CD4-positive, alpha-beta T cell treated with Interleukin-6 at 100 ng/mL for 8 hours (primary cell): ENCODE data around the gene CACNA1B.

Experiments used
- DNase-seq: peaks from one replicate; pipeline ENCODE4 v3.0.0-alpha.2; 2020; ENCODE audit warnings: mixed read lengths, low spot score

The CACNA1B gene

DNA sequence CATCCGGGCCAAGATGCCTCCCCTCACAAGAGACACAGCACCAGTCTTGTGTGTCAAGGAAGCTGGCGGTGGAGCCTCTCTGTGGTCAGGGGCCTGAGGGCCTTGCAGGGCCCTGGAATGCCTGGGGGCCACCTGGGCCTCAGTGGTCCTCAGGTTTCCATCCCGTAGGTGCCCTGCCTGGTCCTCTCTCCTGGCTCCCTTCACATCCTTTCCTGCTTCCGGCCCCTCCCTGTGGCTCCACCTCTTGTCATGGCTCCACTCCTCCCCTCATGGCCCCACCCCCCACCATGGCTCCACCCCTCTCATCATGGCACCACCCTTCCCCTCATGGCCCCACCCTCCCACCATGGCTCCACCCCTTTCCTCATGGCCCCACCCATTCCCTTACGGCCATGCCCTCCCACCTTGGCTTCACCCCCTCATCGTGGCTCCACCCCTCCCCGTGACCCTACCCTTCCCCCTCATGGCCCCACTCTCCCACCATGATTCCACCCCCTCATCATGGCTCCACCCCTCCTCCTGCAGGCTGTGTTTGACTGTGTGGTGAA lies 175.8 kb downstream of the CACNA1B start:
- no peak for DNase-seq

DNA sequence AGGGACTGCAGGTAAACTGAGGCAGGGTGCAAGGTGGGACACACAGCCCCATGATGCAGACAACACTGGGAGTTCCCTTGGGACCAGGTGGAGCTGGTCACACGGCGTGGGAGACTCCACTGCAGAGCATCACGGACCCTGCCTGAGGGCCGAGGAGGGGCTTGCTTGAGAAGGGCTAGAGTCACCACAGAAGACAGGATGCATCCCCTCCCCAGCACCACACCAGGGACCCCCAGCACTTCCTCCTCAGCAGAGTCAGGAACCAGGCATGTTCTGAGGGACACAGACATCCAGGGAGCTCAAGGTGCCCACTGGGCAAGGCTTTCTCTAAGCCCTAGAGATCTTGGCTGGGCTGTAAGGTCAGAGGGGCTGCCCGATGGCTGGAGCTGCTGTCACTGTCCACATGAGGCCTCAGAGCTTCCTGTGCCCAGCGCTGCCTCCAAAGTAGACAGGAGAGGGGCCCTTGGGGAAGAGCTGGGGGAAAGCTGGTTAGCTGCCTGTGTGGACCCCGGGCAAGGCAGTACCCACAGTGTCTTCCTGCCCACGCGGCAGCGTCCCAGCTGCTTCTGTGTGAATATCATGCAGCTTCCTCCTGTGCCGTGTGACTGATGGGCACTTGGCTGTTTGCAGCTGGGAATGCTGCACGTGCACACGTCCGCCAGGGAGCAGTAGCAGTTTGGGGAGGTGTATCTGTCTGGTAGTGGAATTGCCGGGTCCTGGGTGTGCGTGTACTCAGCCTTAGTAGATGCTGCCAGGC lies 176.6 kb downstream of the CACNA1B start:
- no peak for DNase-seq

DNA sequence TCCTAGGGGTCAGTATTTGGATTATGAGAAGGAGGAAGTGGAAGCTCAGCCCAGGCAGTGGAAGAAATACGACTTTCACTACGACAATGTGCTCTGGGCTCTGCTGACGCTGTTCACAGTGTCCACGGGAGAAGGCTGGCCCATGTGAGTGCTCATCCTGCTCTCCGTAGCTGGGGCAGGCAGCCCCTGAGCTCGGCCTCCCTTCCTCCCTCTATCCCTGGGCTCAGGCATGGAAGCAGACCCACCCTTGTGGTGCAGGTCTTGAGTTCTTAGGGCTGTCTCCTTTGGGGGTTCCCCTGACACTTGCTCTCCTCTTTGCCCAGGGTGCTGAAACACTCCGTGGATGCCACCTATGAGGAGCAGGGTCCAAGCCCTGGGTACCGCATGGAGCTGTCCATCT lies 180.1 kb downstream of the CACNA1B start:
- no peak for DNase-seq

DNA sequence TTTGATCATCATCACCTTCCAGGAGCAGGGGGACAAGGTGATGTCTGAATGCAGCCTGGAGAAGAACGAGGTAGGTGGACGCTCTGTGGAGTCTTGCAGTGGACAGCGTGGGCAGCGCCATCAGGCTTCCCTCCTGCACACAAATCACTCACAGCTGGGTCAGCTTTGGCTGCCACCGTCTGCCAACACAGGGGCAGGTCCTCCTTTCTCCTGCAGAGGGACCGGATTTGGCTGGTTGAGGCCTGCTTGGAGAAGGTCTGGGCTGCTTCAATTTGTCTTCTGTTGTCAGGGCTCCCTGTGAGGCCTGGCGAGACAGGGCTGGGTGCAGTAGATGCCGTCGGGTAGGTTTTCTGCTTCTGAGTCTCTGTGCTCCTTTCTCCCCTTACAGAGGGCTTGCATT lies 180.6 kb downstream of the CACNA1B start:
- no peak for DNase-seq

DNA sequence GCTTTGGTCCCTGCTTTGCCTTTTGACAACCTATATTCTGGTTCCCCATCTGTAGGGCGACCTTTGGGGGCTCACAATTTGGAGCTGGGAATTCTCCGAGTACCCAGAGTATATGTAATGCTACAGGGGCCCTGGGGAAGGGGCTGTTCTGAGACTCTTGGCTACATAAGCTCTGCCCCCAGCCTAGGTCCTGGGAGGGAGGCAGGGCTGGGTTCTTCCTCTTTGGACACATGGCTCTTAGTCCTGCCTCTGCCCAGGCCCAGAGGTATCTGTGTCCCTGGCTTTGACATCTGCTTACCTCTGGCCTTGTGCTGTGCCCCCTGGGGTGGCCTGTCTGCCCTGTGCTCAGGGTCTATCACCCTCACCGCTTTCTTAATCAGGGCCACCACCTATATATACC lies 181.6 kb downstream of the CACNA1B start:
- no peak for DNase-seq

DNA sequence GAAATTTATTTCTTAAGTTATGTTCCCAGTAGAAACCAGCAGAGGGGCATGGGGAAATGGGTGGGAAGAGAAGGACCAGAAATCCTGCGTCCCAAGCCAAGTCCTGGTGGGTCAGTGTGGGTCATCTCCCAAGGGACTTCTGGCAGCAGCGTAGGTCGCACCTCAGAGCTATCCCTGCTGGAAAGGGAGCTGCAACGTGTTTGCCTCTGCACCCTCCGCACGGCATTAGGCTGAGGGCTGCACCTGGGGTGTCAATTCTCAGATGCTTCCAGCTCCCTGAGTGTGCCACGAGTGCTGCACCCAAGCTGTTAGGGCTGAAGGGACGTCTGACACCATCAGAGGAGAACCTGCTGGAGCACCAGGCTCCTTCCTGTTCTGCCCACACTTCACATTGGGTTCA lies 182.8 kb downstream of the CACNA1B start:
- no peak for DNase-seq

DNA sequence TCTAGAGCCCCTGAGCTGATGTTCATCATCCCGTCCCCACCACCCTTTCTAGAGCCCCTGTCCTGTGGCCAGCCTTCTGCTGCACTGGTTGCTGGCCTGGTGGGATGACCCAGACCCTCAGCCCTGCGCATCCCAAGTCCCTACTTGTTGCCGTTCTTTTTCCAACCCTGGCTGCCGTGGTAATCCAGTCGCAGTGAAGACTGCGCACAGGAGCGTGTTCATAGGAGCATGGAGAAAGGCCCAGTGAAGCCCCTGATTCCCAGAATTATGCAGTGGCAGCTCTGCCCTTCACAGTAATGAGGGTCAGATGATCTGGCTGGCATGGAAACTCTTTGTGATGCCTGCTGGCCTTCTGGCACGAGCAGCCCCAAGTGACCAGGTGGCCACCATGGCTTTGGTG lies 183.3 kb downstream of the CACNA1B start:
- no peak for DNase-seq

DNA sequence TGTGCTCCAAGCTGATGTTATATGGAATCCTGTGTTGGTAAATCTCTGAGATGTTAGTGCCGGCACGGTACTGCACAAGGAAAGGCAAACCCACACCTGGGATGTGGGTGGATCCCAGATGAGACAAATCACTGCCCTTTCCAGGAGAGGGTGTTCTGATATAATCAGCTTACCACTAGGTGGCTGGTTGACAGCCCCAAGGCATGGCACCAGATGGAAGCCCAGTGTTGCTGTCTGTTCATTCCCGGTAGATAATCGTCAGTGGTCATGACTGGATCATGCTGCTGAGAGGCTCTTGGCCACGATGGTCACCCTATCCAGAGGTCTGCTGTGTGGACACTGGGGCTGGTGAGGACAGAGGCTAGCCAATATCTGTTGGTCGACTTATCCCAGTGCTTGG lies 184.0 kb downstream of the CACNA1B start:
- DNase-seq: no peak

DNA sequence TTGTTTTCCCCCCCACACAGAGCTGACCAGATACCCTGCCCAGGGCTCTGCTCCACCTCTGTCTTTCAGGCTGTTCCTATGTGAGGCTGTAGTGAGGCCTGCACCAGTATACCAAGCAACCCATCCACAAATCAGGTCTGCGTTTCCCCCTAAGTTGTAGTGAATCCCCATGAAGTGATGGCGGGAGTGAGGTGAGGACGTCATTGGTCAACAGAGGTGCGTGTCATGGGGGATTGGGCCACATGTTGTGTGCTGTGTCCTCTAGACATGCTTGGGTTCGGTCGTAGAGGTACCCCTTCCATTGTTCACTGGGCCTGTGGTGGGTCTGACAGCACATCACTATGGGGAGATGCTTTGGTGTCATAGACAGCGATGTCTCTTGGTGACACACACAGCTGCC lies 184.6 kb downstream of the CACNA1B start:
- DNase-seq: no peak

DNA sequence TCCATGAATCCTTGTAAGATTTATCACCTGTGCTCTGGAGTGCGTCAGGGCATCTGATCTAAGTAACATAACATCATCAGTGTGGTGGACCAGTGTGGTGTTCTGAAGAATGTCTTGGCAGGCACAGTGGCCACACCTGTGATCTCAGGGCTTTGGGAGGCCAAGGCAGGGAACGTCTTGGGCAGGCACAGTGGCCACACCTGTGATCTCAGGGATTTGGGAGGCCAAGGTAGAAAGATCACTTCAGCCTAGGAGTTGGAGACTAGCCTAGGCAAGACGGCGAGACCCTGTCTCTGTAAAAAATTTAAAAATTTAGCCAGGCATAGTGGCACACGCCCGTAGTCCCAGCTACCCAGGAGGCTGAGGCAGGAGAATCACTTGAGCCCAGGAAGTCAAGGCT lies 185.5 kb downstream of the CACNA1B start:
- DNase-seq: no peak

DNA sequence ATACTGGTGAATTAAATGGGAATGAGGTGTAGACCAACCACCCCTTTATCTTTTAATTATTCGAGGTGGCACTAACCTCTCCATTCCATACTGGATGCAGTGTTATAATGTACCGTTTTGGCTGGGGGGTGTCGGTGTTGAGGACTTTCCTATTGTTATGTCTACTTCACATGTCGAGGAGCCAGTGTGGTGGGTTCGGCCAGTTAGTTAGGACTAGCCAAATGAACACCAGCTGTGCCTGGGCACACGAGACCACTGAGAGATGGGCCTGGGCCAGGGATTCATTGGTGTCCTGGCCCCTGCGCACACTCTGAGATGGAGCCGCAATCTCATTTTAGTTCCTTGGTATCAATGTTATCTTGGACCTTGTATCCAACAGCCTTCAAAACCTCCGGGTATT lies 186.2 kb downstream of the CACNA1B start:
- no peak for DNase-seq

DNA sequence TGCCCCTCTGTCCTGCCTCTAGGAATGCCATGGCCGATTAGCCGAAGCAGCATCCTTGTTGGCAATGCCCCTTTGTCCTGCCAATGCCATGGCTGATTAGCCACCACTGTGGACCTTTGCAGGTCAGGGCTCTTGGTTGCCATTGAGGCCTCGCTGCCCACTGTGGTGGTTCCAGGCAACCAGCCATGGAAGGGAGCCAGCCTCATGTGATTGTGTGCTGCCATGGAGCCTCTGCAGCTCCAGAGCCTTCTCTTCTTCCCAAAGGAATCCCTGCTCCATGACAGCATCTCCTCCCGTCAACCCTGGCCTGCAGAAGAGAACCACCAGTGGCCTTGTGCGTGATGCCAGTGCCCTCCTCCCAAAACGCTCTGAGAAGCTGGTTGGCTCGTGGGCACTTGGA lies 187.0 kb downstream of the CACNA1B start:
- no peak for DNase-seq

DNA sequence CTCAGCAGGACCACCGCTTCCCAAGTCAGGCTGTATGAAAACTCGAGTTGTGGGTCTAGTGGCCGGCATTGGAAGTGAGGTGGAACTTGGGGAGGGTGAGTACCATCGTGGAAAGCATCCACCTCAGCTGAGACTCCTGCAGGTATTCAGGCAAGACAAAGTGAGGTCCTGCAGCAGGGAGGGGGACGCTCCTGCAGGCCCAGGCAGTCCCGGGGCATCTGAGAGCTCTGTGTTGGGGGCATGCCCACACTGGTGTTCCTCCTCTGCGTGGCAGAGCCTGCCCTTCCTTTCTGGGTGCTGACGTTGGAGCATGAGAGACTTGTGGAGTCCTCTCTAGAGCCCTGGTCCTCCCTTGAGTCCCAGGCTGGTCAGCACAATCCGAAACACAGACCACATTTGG lies 187.7 kb downstream of the CACNA1B start:
- no peak for DNase-seq

DNA sequence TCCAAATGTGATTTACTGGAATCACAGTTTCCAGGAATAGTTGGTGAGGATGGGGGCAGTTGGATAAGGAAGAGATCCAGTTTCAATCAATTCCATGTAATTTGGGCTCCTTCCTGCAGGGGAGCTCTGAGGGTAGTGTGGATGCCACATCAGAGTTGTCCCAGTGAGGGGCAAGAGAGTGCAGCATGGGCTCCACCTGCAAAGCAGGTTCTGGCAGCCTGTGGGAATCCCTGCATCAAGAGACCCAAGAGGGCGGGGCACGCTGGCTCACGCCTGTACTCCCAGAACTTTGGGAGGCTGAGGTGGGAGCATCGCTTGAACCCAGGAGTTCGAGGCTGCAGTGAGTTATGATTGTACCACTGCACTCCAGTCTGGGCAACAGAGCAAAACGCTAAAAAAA lies 188.5 kb downstream of the CACNA1B start:
- no peak for DNase-seq

DNA sequence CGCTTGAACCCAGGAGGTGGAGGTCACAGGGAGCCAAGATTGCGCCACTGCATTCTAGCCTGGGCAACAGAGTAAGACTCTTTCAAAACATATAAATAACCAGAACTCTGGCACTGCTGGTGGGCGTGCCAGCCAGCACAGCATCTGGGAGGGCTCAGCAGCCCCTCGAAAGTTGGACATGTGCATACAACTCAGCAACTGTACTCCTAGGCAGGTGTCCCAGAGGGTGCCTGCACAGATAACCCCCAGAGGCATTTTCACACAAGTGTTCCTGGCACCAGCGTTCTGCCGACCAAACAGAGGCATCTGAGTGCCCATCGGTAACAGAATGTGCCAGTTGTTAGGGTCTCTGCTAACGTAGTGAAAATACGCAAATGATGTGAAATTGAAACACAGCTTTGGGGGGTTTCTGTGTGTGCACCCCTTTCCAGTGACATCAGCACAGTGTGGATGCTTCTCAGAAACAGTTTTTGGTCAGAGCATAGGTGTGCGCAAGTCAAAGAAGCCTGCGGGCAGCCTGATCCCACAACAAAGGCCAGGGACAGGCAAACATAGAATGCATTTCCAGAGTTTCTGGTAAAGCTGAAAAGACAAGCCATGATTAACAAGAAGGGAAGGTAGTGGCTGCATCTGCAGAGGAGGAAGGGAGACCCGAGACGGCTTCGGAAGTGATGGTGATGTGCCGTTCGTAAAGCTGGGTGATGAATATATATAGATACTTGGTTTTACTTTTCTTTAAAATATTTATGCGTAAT lies 190.2 kb downstream of the CACNA1B start:
- DNase-seq: no peak

DNA sequence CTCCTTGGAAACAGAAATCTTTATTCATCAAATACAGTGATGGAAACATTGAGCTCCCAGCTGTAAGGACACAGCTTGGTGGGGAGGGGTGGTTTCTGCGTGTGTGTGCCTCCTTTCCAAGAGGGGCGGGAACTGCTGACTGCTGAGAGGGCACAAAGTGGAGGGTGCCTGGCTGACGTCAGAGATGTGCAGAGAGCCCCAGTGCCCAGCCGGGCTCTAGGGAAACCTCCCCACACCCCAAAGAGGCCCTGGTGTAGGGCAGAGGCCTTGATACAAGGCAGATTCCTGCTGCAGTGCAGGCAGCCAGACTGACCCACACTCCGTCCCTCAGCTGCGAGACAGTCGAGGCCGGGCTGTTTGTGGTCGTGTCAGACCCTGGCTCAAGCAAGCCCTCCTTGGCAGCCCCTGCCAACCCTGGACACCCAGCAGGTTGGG lies 191.0 kb downstream of the CACNA1B start:
- DNase-seq: no peak

DNA sequence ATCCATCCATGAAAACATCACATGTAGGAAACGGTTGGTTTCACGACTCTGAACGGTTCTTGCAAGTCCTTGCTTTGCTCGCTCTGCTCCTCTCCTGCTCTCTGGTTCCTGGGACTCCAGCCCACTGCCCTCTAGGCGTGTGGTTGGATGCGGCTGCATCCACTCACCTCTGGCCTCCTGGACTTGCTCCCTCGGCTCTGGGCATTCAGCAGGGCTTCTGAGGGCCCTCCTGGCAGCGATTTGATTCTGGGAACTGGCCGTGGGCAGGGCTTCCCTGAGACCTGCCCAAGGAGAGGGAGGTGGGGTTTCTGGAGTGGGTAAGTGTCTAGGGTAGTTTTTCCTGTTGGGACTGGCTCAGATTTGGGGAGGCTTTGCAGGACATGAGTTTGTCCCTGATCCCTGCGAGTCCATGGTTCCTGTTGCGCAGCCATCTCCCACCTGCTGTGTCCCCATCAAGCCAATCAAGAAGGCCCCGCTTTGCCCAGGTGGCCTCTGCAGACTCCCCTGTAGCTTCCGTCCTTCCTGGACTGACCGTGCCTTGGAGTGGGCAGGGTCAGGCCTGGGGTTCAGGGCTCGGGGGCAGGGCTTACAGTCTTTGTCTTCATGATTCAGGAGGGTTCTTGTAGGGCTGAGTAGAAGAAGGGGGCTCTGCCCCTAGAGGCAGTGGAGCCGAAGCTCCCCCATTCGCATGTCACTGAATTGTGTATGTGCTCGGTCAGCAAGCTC lies 192.3 kb downstream of the CACNA1B start:
- no peak for DNase-seq

DNA sequence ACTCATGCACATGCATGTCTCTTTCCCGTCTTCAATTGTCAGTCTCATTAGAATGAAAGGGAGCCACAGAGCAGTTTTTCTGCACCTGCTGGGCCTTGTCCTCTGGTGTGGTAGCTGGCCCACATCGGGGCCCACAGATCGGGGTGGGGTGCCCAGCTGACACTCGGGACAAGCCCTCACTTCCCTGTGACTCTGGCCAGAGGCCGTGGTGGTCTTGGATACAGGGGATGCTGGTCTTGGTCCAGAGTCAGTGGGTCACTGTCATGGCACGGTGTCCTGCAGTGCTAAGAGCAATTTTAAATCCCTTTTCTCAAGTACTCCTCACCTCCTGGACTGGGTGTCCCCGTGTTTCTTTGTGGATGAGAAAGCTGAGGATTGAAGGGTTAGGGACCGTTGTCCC lies 193.2 kb downstream of the CACNA1B start:
- no peak for DNase-seq

DNA sequence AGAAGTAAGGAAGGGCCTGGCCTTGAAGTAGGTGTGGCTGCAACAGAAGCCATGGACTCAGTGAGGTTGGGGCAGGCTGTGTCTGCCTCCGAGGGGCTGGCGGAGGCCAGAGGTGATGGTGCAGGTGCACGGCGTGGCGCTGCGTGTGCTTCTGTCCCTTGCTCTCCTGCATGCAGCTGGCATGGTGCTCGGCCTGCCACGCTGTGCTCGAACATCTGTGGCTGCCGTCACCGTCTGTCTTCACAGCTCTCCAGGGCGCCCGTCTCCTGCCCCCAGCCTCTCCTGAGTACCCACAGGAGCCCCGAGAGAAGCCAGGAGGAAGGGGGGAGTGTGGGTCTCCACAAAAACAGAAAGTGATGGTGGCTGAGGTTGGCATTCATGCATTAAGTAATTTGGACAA lies 193.7 kb downstream of the CACNA1B start:
- DNase-seq: no peak

DNA sequence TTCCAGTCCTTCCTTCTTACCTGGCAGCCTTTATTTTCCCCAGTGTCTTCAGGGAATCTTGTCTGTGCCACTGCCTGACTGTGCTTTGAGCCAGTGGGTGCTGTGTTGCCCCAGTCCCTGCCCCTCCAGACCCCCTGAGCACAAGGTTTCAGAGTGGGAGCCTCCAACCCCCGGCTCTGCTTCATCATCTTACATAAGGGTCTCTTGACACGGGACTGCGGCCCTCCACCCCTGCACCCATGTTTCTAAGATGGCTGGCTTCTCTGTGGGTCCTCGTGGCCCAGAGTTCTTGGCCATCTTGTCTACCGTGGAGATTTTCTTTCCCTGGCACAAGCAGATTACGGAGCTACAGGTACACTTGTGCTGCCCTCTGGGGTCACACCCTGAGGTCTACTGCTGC lies 194.1 kb downstream of the CACNA1B start:
- no peak for DNase-seq

DNA sequence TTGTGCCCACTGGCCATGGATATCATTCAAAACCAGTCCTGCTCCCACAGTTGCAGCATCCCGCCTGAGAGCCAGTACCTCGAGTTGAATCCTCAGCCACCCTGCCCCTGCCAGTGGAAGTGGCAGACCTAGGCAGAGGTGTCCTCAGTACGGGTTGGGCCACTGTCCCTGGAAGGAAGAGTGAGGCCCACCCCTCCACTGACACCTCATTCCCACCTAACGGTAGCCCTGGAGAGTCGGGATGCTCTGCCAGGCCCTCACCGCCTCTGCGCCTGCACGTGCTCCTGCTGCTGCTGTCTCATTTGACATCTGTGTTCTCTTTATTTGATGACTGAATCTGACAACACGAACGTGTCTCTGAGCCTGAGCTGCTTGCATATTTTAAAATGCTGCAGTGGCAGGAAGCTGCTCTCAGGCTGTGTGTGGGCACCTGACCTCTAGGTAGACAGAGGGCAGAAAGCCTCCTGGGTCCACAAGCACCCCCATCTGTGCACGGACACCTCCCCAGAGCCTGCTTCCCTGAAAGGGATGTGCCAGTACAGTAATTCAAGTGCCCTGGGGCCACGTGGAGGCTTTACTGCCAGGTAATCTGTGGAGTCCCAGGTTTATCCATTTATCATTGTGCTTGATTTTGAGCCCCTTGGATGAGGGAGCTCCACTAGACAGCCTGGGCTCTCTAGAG lies 194.7 kb downstream of the CACNA1B start:
- no peak for DNase-seq

DNA sequence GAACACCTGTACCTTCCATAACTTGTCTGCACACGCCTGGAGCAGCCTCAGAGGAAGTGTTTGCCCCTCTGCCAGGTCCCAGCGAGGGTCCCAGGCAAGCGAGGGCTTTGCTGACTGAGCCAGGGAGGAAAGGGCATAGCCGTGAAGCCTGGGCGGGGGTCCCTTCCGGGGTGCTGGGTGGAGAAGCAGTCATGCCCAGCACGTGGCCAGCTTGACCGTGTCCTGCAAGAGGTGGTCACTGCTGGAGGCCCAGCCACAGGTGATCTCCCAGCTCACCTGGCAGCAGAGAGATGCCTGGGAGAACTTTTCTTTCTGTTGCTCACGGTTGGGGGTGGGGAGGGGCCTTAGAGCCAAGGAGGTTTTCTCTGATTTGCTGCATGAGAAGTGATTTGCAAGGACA lies 195.3 kb downstream of the CACNA1B start:
- no peak for DNase-seq
